ENCODE data around the gene PMM1.
"Not testable (repeated sequence)": the region's sequence is repeated elsewhere in the genome, so short reads cannot be mapped to it uniquely, and the experiment has no call there.

Gene PMM1

DNA sequence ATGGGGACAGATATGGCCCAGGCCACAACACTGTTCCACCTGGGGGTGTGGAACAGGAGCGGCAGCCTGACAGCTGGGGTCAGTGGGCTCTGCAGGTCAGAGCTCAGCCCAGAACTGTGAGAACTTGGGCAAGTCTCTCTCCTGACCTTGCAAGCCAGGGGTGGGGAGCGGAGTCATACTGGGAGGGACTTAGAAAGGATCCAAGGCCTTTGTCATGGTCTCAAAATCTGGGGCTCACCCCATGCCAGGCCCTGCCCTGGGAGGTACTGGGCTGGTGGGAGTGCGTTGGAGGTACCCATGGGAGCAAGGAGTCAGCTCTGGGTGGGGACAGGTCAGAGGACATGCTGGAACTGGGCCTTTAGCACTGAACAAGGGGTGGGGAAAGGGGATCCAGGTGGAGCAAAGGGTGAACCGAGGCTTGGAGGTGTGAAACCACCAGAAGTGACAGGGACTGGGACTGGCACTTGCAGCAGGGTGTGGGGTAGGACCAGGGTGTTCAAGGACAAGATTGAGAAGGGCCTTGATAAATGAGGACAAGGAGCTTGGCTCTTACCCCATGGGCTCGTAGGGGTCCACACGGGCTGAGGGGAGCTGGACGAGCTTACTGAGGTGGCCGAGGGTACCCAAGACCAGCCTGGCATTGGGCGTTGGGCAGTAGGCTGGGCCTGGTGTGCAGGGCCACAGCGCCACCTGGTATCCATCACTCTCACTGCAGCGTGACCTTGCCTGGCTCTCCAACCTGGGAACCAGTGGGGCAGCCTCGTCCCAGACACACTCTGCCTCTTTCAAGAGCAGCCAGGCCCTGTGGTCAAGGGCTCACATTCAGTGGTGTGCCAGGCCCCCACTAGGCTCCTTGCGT is 7.4 kb upstream of the PMM1 start:
- DNase-seq, result peak; percentile 29

DNA sequence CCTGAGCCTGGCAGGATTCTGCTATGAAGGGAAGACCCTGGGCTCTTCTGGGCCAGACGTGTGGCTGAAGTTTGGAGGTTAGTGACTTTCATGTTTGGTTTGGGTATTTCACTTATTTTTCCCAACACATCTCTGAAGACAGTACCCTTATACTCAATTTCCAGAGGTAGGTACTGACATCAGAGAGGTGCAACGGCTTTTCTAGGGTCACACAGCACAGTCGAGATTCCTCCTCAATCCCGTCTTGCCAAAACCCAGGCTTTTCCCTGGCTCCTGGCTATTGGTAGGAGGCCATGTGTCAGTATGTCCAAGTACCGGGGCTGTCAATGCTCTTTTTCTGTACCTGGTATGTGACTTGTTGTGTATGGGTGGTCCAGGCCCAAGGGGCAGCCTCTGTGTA is 6.1 kb upstream of the PMM1 start:
- no peak for DNase-seq

DNA sequence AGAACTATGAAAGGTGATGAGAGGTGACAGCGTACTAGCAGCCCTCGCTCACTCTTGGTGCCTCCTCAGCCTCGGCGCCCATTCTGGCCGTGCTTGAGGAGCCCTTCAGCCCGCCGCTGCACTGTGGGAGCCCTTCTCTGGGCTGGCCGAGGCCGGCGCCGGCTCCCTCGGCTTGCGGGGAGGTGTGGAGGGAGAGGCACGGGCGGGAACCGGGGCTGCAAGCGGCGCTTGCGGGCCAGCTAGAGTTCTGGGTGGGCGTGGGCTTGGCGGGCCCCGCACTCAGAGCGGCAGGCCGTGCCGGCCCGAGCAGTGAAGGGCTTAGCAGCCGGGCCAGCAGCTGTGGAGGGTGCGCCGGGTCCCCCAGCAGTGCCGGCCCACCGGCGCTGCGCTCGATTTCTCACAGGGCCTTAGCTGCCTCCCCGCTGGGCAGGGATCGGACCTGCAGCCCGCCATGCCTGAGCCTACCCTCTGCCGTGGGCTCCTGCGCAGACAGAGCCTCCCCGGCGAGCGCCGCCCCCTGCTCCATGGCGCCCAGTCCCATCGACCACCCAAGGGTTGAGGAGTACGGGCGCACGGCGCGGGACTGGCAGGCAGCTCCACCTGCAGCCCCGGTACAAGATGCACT is 3.8 kb upstream of the PMM1 start:
- DNase-seq, result not testable (repeated sequence)

DNA sequence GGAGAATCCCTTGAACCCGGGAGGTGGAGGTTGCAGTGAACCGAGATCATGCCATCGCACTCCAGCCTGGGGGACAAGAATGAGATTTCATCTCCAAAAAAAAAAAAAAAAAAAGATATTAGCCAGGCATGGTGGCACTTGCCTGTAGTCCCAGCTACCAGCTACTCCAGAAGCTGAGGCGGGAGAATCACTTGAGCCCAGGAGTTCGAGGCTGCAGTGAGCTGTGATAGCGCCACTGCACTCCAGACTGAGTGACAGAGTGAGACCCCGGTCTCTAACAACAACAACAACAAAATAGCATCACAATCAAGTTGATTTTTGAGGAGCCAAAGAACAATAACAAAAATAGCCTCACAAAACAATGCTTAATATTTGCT is 2.3 kb downstream of the PMM1 start:
- DNase-seq, result no peak

DNA sequence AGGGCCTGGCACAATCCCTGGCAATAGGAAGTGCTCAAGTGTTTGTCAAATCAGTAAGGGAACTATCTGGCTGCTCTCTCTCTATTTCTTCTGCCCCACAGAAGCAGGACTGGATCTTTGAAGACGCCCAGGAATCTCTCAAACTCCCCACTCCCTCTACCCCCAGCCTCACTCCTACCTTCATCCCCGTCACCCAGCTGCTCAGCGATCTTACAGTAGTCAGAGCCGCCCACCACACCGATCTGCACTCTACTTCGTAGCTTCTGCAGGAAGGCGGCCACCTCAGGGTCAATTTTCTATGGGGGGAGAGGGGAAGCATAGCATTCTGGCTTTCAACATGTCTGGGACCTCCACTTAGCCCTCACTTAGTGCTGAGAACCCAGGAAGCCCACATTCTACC is 3.7 kb downstream of the PMM1 start:
- DNase-seq, result no peak

DNA sequence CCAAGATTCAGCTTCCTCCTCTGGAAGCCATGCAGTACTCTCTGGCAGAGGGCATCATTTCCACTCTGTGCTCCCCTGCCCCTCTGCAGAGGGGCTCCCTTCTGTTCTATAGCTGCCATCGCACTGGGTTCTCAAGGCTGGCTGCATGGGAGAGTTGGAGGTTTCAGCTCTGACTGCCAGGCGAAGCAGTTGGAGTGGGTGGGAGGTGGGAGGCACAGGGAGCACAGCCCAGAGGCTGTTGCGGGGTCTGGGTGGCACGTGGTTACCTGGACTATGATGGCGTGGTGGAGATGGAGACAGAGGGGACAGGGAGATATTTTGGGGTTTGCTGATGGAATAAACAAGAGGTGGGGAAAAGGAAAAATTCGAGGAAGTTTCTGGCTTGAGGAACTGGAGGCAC is 4.8 kb downstream of the PMM1 start:
- no peak for DNase-seq

DNA sequence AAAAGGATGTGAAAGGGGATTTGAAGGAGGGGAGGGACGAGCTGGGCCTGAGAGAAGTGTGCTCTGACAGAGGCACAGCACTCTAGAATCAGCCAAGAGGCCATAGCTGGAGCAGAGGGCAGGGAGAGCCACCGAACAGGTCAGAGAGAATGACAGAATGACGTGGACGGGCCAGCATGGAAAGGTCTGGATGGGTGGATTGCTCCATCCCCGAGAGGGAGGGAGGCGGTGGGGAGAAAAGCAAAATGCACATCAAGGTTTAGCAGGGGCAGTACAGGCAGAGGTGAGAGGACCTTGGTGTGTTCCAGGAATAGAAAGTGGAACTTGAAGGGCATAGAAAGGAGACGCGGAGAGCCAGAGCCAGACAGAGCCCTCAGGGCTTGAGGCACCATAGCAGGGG is 6.9 kb downstream of the PMM1 start:
- no peak for DNase-seq

DNA sequence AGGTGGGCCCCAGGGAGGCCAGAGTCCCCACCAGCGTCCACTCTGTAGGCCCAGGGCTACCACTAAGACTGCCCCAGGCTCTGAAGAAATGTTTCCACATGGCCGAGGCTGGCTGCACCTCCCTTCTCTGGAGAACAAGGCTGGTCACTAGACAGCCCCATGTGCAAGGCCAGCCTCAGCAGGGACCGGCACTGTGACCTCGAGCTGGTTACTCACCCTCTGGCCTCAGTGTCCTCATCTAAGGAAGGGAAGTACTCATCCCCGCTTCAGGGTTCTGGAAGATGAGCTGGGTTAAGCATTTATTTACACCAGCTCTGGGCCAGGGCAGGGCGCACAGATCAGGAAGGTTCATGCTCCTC is 9.7 kb downstream of the PMM1 start:
- no peak for DNase-seq

DNA sequence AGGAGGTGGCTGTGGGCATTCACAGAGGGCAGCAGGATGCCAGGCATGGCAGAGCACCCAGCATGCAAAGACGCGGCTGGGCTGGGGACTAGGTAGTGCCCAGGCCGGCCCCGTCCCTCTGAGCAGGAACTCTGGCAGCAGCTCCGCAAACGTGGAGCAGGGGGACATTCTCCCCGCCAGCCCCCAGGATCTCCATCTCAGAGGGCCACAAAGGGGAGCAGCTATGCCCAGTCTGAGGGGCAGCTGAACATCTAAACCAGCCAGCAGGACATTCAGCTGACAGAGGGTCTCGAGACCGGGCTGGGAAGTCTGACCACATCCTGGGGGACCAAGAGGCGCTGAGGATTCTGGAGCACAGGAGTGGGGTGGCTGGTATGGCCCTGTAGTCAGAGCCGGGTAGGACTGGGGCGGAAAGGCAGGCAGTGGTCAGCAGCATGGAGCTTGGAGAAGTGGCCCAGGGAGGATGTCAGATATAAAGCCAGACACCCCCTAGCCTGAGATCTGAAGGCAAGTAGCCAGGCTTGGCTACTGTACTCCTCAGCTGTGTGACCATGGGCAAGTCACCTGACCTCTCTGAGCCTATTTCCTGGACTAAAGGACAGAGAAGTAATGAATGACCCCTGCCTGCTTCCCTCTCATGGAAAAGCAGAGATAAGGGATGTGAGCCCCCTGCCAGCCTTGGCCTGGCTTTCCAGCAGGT is 10.2 kb downstream of the PMM1 start:
- no peak for DNase-seq

DNA sequence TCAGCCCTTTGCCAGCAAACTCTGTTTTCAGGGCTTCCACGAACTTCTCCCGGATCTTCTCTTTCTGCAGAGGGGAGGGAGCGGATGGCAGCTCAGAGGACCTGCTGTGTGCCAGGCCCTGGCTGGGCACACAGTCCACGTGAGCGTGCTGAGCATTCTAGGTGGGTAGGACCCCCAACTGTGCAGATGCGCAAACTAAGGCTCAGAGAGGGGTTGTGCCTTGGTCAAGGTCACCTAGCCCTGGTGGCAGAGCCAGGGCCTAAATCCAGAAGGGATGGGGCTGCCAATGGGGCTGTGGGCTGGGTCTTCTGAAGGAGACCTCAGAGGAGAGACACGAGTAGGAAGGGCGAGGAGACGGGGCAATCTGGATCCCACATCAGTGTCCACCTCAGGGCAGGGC is 10.8 kb downstream of the PMM1 start:
- no peak for DNase-seq

DNA sequence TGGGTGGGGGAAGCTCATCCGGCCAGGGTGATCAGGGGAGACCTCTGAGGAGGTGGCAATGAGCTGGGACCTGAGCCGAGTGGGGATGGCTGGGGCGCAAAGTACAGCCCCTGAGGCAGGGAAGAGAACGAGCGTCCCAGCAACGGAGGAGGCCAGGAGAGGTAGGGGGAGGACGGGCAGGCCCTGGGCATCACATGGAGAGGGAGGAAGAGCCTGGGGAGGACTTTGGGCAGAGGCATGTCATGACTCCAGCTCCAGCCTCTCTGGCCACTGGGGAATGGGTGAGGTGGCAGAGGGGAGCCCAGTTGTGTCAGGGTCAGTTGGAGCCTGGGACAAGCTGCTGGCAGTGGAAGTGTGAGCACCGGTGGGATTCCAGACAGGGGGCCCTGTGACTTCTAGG is 11.5 kb downstream of the PMM1 start:
- DNase-seq, result no peak

DNA sequence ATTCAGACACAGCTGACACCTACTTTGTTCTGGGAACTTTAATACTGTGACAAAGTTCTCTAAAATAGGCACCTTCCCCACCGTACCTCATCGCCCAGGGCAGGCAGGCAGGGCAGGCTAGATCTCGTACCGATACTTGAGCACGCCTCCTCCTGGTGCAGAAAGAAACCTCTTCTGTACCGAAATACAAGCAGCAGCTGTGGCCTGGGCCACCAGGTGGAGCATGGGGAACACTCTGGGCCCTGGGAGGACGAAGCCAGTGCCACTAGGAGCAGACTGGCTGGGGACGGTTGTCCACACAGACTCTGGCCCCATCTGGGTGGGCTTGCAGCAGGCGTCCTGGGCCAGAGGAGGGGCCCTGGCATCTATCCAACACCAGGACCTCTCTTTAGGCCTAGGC is 12.8 kb downstream of the PMM1 start:
- DNase-seq, result no peak

DNA sequence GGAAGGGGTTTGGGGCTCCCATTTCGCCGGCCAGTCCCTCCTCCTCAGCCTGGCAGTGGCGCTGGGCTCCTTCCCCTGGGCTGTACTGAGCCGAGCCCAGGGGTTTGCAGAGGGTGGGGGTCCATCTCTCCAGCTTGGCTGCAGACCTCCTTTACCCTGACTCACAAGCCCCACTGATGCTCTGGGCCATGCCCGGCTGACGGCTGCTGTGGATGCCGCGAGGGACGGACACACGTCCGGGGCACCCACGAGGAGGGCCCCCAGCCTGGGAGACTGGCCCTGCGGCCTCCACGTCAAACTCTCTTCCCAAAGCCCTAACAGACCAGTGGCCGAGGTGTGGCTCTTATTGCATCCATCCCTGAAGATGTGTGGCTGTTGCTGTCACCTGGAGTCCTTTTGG is 14.1 kb downstream of the PMM1 start:
- no peak for DNase-seq

DNA sequence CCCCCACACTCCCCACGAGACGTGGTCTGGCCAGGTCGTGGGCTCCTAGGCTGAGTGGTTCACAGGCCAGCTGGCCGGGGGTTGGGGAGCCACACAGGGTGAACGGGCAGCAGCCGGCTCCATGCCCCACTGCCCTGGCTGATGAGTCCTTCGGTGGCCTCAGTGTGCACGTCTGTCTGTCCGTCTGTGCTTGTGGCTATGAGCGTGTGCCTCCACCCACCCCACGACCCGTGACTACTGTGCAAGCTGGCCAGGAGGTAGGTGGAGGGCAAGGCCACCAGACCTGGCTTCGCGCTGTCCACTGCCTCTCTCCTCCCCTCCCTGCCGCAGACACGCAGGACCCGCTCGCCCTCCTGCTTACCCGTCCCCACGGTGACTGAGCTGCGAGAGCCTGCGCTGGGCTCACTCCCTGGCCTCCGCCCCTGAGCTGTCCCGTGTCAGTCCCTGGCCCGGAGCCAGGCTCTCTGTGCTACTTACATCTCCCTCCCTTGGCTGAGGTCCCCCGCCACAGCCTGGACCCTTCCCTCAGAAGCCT is 14.7 kb downstream of the PMM1 start:
- no peak for DNase-seq

DNA sequence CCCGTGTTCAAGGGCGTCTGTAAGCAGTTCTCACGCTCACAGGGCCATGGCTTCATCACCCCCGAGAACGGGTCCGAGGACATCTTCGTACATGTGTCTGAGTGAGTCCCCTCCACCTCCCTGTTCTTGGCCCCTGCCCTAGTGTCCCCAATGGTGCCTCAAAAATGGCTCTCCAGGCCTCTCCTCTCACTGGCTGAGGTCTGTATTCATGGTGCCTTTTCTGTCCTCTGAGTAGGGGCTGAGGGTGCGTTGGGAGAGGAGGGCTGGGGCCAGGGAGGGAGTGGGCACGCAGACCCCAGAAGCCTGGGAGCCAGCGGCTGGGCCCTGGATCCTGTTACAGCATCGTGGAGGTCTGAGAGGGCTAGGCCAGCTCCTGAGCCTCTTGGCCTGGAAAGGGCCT is 16.0 kb downstream of the PMM1 start:
- DNase-seq, result no peak

DNA sequence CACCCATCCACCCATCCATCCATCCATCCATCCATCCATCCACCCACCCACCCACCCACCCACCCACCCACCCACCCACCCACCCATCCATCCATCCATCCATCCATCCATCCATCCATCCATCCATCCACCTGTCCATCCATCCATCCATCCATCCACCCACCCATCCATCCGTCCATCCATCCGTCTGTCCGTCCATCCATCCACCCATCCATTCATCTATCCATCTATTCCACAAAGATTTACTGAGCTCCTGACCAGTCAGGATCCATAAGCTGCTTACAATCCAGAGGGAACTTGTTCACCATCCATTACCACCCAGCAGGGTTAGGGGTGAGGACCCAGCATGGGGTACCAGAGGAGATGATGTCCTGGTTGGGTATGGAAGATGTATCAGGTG is 17.3 kb downstream of the PMM1 start:
- DNase-seq, result not testable (repeated sequence)

DNA sequence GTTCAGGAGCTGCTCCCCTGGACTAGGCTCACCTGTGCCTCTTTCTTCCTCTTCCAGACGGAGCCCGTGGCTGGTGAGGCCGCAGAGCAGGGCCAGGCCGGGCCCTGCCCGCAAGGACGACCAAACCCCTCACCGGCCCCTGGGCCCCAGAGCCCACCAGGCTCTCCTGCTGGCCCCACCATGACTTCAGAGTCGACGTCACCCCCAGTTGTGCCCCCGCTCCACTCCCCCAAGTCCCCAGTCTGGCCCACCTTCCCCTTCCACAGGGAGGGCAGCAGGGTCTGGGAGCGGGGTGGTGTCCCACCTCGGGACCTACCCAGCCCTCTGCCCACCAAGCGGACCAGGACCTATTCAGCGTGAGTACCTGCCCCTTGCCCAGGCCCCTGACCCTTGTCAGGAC is 17.9 kb downstream of the PMM1 start:
- no peak for DNase-seq

DNA sequence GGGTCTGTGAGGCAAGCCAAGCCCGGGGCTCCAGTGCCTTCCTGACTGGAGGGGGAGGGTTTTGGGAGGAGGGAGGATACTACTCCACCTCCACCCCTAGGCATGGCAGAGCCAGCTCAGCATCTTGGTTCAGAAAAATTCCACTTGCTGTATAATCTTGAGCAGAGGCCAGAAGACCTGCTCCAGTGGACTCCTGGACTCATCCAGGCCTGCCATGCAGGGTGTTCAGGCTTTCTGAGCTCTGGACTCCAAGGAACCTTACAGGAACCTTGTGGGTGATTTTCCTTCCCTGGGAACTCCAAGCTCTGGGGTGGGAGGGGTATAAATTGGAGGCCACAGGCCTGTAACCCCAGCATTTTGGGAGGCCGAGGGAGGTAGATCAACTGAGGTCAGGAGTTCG is 19.4 kb downstream of the PMM1 start:
- DNase-seq, result no peak

DNA sequence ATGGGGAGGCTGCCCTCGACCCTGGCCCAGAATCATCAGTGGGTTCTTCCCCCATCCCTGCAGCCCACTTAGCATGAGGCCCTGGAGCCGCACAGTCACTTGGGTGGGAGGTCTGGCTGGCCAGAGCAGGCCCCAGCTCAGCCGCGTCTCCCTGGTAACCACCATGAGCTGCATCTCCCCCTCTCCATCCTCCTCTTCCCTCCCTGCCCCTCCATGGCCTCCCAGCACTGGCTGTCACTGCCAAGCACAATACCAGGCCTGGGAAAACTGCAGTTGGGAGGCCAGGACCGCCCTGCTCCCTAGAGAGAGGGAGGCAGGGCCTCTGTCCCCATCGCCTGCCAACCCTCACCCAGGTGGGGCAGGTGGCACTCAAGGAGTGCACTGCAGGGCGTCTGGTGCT is 20.8 kb downstream of the PMM1 start:
- no peak for DNase-seq

DNA sequence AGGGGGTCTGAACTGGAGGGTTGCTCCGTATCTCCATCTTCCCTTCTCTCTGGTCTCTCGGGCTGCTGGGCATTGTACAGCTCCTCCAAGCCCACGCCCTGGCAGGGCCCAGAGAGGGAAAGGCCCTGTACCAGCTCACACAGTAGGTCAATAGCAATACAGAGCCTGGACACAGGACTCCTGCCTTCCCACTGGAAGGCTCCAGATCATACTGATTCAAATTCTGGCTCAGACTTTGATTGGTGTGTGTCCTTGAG is 22.2 kb downstream of the PMM1 start:
- no peak for DNase-seq

DNA sequence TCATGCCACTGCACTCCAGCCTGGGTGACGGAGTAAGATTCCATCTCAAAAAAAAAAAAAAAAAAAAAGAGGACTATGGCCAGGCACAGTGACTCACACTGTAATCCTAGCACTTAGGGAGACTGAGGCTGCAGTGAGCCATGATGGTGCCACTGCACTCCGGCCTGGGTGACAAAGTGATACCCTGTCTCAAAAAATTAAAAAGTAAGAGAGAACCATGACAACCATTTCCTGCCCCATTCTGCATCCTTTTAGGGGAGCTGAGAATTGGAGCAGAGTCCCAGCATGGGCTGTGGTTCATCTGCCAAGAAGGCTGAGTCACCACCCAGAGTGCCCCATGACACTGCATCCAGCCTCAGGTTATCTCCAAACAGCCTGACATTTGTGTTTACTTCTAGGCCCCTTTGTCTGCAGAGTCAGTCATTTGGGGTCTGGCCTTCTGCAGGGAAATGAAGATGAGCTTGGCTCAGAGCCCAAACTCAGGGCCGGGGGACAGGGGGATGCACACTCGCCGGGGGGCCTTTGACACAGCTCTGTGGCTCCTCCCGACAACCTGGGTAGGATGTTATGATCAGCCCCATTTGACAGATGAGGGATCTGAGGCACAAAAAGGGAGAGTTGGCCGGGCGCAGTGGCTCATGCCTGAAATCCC is 24.1 kb downstream of the PMM1 start:
- DNase-seq, result no peak

DNA sequence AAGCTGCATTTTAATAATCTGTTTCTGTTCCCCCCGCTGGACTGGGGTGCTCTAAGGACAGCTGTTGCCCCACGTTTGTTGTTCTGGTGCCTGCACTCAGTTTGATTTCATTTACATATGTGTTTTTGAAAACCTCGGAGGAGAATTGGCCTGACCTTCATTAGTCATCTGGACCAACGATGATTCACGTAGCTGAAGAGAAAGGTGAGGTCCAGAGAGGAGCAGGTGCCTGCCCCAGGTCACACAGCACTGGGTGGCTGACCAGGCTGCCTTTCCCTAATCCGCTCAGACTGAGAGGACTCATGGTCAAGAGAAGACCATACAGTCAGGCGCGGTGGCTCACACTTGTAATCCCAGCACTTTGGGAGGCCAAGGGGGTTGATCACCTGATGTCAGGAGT is 25.1 kb downstream of the PMM1 start:
- no peak for DNase-seq

DNA sequence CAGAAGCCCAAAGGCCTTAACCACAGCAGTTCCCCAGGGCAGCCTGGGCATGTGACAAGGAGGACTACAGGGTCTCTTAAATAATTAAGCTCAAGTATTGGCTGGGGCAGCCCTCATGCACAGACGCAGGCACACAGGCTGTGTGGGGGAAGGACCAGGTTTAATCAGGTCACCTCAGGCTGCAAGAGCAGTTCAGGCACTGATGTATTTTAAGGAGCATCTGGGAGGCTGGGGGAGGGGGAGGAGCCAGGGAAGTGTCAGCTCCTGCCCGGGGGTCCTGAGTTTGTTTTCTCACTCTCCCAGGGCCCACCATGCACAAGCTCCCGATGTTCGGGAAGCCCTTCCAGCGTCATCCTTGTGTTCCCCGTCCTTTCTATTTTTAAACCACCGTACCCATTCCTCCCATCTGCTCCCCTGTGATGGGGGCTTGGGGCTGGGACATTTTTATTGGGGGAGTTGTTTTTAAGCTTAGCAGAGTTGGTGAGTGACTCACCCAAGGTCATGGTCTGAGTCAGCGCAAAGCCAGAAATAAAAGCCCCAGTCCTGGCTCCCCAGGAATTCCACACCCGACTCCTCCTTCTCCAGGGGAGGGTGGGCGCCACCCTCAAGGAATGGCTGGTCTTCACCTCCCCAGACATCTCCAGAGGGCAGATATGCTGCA is 26.5 kb downstream of the PMM1 start:
- DNase-seq, result no peak

Measured in NCI-H1092 (cell line).